Central memory CD4-positive, alpha-beta T cell (primary cell): ENCODE data around the gene KCNJ4.

Experiments
- DNase-seq: peaks from one replicate; pipeline ENCODE4 v3.0.0; 2022

KCNJ4 gene

GRCh38 chr22:38452373-38453065, 2.5 kb downstream of the KCNJ4 start:
- no peak for DNase-seq

DNA sequence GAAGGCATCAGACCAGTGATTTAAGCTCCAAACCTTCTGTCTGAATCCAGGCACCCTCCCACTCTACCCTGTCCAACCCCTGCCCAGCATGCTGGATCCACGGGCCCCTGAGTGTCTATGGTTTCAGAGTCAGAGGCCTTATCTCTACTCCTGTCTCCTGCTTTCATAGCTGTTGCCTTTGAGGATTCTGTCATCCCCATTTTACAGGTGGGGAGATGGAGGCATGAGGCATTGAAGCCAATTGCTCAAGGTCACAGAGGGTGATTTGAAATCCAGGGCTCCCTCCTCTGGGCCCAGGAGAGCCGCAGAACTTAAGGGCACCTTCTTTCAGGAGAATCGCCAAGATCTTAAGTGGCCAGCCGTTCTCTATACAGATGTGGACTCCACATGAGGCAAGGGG, 3.1 kb downstream of the KCNJ4 start:
- DNase-seq, result no peak

GRCh38 chr22:38451404-38451803, 3.6 kb downstream of the KCNJ4 start:
- DNase-seq, result no peak

GRCh38 chr22:38450234-38450797, 4.7 kb downstream of the KCNJ4 start:
- DNase-seq, result no peak

GRCh38 chr22:38449776-38450175, 5.2 kb downstream of the KCNJ4 start:
- DNase-seq, result no peak

DNA sequence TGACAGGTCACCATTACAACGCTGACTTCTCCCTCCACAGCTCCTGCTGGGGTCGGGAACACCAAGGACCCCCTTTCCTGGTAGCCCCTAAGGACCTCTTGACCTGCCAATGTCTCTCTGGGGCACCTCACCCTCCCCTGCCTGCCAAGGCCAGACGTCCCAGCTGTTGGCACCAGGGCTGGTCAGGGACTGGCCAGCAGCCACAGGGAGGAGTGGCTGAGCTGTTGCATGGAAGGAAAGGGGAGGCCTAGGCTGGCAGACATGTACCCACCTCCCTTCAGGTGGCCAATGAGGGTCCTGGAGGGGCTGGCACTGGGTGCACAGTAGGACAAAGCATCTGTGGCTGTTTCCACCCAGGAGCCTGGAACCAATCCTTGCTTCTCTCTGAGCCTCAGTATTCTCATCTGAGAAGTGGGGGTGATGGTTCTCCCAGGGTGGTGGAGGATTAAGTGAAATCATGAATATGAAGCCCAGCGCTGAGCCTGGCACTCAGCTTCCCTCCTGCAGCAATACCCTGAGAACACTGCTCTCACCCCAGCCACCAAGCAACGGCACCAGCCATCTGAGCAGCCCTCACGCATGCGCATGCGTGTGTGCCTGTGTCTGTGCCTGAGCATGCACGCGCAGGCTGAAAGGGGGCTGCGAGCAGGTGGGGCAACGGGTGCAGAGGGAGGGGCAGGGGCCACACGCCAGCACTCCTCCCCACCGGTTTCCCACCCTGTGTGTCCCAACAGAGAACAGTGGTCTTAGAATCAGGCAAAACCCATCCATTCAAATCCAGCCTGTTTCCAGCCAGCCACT, 5.9 kb downstream of the KCNJ4 start:
- DNase-seq, result no peak

DNA sequence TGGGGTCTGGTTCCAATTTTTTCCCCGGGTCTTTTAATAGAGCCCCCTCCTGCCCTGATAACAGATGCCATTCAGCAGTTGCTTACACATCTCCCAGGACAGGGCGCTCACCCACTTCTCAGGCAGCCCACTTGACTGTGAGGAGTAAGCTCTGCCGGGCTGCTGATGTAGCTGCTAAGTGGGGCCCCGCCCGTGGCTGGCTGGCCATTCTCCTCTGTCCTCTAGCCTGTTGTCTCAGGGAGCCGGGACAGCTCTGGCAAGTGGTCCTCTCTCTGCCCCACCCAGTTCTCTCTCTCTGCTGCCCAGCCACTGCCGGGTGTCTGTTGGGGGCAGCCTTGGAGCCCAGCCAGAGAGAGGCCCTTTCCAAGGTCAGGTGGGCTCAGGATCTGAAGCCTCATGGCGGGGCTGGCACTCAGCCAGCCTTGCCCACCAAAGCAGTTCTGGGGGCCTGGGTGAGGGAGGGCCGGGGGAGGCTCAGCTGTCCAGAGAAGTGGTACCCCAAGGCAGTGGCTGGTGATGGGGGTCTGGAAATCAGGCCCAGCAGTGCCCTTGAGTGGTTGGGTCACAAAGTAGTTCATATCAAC, 8.9 kb downstream of the KCNJ4 start:
- no peak for DNase-seq

- DNase-seq, result no peak
These were observed 10.2 kb downstream of the KCNJ4 start for GRCh38 chr22:38444783-38445182.

GRCh38 chr22:38443628-38444521, 11.1 kb downstream of the KCNJ4 start:
- DNase-seq, result no peak

DNA sequence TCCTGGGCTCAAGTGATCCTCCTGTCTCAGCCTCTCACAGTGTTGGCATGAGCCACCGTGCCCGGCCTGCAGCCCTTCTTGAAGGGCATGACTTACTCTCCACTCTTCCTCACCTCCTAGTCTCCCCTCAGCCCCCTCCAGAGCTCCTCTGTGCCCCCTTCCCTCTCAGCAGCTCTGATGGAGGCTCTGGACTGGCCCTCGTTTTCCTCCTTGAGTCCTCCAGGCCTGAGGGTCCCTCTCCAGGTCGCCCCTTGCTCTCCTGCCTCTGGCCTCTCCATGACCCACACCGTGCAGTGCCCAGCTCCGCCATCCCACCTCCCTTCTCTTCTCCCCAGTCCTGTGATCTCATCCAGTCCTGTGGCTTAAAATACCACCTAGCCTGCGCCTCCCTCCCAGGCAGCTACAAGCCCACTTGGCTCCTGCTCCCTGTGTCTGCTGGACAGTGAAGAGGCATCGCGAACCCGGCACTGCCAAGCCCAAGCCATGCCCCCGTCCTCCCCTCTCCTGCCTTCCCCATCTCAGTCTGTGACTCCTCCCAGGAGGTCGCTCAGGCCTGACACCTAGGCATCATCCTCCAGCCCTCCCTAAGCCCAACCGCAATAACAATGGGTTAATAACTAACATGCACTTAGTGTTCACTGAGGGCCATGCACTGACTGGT, 11.9 kb downstream of the KCNJ4 start:
- no peak for DNase-seq

DNA sequence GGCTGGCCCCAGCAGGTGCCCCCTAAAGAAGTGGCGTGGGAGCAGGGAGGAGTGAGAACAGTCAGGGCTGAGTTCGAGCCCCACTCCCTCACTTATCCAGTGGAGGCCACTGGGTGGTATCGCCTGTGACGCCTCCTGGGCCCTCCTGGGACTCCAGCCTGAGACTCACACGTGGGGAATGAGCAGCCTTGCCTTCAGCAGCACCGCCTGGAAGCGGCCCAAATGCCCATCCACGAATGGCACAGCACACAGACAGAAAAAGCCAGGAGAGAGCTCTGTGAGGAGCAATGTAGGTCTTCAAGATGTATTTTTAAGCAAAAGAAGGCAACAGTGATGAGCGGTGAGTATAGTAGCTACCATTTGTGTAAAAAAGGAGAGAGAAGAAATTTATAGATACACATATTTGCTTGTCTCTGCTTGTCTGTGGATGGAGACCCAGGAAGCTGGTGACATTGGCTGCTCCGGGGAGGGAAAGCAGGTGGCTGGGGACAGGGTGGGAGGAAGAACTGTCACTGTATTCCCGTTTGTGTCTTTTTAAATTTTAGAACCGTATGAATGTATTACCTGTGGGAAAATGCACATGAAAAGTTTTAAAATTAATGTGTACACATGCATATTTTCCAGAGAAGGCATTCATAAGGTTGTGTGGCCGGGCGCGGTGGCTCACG, 13.2 kb downstream of the KCNJ4 start:
- no peak for DNase-seq

- no peak for DNase-seq
These were observed 14.2 kb downstream of the KCNJ4 start for GRCh38 chr22:38440747-38441350.

- DNase-seq, result no peak
These were observed 17.6 kb downstream of the KCNJ4 start for GRCh38 chr22:38437416-38437815.

- no peak for DNase-seq
These were observed 18.2 kb downstream of the KCNJ4 start for GRCh38 chr22:38436629-38437395.

DNA sequence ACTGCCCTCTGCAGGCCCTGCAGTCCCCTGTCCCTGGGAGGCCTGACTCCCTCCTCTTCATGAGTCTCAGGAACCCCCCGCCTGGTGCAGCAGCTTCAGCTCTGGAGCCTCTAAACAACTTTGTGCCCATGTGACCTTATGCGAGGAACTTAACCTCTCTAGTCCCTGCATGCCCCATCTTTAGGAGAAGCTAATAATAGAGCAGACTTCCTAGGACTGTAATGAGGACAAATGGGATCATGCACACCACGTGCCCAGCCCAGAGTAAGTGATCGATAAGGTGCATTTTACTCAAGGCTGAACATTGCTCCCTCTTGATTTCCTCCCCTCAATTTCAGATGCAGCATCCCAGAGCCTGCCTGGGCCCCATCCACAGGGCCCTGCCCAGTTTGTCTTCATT, 19.0 kb downstream of the KCNJ4 start:
- DNase-seq, result no peak

DNA sequence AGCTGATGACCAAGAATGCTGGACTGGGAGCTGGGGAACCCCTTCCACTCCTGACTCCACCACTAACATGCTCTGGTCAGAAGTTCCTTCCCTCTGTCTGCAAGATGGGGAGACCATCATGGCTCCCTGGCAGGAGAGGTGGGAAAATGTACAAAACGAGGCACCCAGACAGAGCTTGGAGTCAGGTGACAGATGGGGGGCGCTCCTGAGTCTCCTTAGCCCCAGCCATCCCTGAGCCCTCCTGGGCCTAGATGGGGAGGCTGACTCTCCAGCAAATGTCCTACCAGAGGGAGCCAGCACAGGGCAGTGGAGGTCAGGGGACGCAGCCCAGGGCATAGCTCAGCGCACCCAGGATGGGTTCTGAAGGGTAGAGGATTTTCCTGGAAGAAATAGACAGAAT, 20.0 kb downstream of the KCNJ4 start:
- no peak for DNase-seq

DNA sequence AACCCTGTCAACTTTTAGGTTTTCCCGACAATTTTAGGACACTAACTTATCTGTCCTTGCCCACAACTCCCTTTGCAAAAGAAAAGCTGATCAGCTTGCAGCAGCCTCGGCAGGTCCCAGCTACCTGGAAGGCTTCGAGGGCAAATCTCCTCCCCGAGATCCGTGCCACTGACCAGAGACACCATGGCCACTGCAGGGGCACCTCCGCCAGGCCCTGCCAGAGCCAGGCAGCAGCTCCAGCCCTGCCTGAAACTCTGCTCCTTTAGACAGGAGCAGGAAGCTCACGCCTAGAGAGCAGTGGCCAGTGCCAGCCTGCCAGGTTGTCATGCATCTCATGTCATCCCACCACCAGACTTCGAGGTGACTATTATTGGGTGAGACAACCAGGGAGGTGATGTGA, 21.1 kb downstream of the KCNJ4 start:
- no peak for DNase-seq

DNA sequence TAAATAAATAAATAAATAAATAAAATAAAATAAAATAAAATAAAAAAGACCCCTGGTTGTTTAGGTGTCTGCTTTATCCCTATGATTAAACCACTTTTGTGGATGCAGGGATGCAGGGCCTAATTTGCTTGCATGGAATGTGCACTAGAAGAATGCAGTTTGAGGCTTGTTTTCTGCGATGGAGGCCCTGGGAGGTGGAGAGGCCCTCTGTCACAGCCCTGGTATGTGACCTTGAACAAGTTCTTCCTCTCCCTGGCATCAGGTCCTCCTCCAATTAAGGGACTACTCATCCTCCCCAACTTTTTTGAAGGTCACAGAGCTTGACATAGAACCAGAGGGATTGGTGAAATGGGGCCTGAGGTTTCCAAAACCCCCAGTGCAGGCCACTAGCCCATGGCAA, 22.7 kb downstream of the KCNJ4 start:
- DNase-seq, result no peak

GRCh38 chr22:38431266-38432010, 23.6 kb downstream of the KCNJ4 start:
- no peak for DNase-seq
